Heart left ventricle (tissue), 13 donors: ENCODE results near the gene ROBO1.

ENCODE experiments used
- POLR2A ChIP-seq, 2 donors: fragments of 450-650 bp; IDR thresholded peaks; one replicate each; pipeline ENCODE4 v1.6.1; 2017; ENCODE audit warnings: antibody characterized with exemption in 2 of 2, mild to moderate bottlenecking in 2 of 2, moderate library complexity in 2 of 2
- TF ChIP-seq, protein P1 (sequence below), 12 donors: fragments of 200-600 bp; sonication (generic) in 4 of 12; IDR thresholded peaks; one replicate each; pipeline versions ENCODE4 v1.5.0 to v1.8.0; 2018 to 2022; ENCODE audit warnings: antibody characterized with exemption in 12 of 12, mild to moderate bottlenecking in 5 of 12
- donor health status: ischemic (EF 13 %, LVEDD 7.1; RV severe dilation, severe dysfunction).
- donor health status: DM: no; HTN: yes; CAD: no.
- donor health status: DM: no; HTN: no; CAD: no.
- donor health status: ischemic (EF 25% LVEDD 6.9; RV normal size, moderate dysfunction).
- donor health status: ischemic (EF 25% LVEDD 5.7; RV mildly dilated, moderate dysfunction).
- donor health status: ischemic (EF 35%, LVEDD 5.7; RV mildly dilated, moderate dysfunction).
- donor health status: nonischemic (EF 11% LVEDD 7.7; RV severe dilation, severe dysfunction).
- donor health status: DM: yes; HTN: yes; CAD: no.
- donor health status: PGD.
- donor health status: ischemic (EF 29% LVEDD 5.4; RV normal size, mild dysfunction).
- donor health status: nonischemic (EF 23%, LVEDD 6.1; RV moderate dilation, normal function).

DNA sequence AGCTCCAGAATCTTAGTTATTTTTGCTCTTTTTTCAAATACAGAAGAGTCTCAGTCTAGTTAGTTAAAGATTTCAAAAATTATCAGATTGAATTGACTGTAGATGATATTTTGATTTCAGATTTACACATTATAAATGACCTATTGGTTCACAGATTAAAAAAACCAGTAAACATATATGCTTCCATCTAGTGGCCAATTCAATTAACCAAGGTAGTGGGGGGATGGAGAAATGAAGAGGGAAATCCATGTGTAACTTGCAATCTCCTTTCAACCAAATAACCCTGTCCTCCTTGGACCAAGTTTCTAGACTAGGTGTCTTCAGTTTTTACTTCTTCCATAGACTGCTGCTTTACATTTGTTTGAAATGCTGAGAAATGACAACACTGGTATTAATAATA lies 789.8 kb downstream of the ROBO1 start:
- no peak for TF ChIP-seq POLR2A (IDR thresholded peaks at IDR 0.05)
- TF ChIP-seq, protein P1, sequence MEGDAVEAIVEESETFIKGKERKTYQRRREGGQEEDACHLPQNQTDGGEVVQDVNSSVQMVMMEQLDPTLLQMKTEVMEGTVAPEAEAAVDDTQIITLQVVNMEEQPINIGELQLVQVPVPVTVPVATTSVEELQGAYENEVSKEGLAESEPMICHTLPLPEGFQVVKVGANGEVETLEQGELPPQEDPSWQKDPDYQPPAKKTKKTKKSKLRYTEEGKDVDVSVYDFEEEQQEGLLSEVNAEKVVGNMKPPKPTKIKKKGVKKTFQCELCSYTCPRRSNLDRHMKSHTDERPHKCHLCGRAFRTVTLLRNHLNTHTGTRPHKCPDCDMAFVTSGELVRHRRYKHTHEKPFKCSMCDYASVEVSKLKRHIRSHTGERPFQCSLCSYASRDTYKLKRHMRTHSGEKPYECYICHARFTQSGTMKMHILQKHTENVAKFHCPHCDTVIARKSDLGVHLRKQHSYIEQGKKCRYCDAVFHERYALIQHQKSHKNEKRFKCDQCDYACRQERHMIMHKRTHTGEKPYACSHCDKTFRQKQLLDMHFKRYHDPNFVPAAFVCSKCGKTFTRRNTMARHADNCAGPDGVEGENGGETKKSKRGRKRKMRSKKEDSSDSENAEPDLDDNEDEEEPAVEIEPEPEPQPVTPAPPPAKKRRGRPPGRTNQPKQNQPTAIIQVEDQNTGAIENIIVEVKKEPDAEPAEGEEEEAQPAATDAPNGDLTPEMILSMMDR (IDR thresholded peaks at IDR 0.05): peak in 5 of 12 donors; percentile 15 to 38 (median 33)
